Measurements from ENCODE around the gene MAVS. TPM values are rescaled to one million over a fixed set of nuclear protein-coding genes. Genes with fewer than 3 reads are reported as not detected.

Gene MAVS
- total and polyA plus RNA-seq, 8 donors, result 9.5 to 25.1 (median 20.9) TPM

DNA sequence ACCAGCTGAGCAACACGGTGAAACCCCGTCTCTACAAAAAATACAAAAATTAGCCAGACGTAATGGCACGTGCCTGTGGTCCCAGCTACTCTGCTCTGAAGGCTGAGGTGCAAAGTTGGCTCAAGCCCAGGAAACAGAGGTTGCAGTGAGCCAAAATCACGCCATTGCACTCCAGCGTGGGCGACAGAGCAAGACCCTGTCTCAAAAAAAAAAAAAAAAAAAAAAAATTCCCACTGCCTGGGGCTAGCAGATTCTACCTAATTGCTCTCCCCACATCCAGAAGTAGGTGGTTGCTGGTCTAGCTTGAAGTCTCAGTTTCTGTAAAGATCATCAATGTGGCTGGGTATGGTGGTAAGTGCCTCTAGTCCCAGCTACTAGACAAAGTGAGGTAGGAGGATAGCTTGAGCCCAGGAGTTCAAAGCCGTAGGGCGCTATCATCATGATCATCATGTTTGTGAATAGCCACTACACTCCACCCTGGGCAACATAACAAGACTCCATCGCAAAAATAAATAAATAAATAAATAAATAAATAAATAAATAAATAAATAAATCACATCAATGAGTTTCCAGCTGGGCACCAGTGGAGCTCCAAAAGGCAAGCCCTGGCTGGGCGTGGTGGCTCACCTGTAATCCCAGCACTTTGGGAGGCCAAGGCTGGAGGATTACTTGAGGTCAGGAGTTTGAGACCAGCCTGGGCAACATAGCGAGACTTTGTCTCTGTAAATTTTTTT, 32.6 kb upstream of the MAVS start:
- Histone ChIP-seq H3K36me3 (no peaks in the 10 kb centered on the region), H3K27me3 (no peaks in the 10 kb centered on the region), H3K4me3 (no peak overlapping the region), H3K4me1 (peaks cover 28 to 51% (median 30%) of the 10 kb centered on the region in 3 donors), H3K9me3 (no peaks in the 10 kb centered on the region), H3K27ac (peak overlapping the region; percentile 29 to 93 (median 59))
- no peak for FAIRE-seq
- no peak for ATAC-seq
- WGBS, 2 donors, result 58 to 60% methylated on average over 12 of the region's 12 CpGs
- DNase-seq, result no peak
- intact Hi-C loops (cut with DNase I), result no loop called here
- TF ChIP-seq, protein P1, sequence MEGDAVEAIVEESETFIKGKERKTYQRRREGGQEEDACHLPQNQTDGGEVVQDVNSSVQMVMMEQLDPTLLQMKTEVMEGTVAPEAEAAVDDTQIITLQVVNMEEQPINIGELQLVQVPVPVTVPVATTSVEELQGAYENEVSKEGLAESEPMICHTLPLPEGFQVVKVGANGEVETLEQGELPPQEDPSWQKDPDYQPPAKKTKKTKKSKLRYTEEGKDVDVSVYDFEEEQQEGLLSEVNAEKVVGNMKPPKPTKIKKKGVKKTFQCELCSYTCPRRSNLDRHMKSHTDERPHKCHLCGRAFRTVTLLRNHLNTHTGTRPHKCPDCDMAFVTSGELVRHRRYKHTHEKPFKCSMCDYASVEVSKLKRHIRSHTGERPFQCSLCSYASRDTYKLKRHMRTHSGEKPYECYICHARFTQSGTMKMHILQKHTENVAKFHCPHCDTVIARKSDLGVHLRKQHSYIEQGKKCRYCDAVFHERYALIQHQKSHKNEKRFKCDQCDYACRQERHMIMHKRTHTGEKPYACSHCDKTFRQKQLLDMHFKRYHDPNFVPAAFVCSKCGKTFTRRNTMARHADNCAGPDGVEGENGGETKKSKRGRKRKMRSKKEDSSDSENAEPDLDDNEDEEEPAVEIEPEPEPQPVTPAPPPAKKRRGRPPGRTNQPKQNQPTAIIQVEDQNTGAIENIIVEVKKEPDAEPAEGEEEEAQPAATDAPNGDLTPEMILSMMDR (IDR thresholded peaks at IDR 0.05), result no peak

DNA sequence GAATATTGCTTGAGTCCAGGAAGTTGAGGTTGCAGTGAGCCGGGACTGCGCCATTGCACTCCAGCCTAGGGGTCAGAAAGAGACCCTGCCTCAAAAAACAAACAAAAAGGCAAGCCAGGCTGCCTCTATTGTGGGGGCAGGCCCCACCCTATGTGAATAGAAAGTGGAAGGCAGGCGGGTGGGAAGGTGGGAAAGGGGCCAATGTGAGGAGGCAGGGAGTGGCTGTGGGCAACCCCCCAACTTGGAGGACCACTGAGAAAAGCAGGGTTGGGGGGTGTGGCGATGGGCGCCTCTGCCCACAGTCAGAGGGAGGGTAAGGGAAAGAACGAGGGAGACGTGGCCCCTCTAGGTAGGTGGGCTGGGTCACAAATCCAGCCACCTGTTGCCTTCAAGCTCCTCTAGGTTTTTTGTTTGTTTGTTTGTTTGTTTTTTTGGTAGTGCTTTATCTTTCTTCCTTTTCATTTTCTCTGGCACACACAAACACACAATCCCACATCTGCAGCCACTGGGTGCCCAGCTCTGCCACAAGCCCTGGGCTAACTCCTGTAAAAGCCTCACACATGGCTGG, 31.6 kb upstream of the MAVS start:
- Histone ChIP-seq H3K27me3 (no peaks in the 10 kb centered on the region), H3K36me3 (no peaks in the 10 kb centered on the region), H3K4me3 (no peak overlapping the region), H3K27ac (no peak overlapping the region), H3K4me1 (peaks cover 28 to 55% (median 36%) of the 10 kb centered on the region in 3 donors), H3K9me3 (no peaks in the 10 kb centered on the region)
- FAIRE-seq, result no peak
- intact Hi-C loops (cut with DNase I), result no loop called here
- no peak for DNase-seq
- TF ChIP-seq, protein P1 (IDR thresholded peaks at IDR 0.05), result no peak
- 76 to 85% methylated on average over 7 of the region's 7 CpGs for WGBS, 2 donors
- no peak for ATAC-seq

GRCh38 chr20:3815703-3816315, 30.8 kb upstream of the MAVS start:
- Histone ChIP-seq H3K4me1 (peaks cover 28 to 49% (median 36%) of the 10 kb centered on the region in 3 donors), H3K9me3 (no peaks in the 10 kb centered on the region), H3K27me3 (no peaks in the 10 kb centered on the region), H3K4me3 (no peak overlapping the region), H3K27ac (no peak overlapping the region), H3K36me3 (no peaks in the 10 kb centered on the region)
- no peak for DNase-seq
- no peak for ATAC-seq
- TF ChIP-seq, protein P1 (IDR thresholded peaks at IDR 0.05), result no peak
- intact Hi-C loops (cut with DNase I), result no loop called here
- FAIRE-seq, result no peak
- 82 to 86% methylated on average over 9 of the region's 9 CpGs for WGBS, 2 donors

DNA sequence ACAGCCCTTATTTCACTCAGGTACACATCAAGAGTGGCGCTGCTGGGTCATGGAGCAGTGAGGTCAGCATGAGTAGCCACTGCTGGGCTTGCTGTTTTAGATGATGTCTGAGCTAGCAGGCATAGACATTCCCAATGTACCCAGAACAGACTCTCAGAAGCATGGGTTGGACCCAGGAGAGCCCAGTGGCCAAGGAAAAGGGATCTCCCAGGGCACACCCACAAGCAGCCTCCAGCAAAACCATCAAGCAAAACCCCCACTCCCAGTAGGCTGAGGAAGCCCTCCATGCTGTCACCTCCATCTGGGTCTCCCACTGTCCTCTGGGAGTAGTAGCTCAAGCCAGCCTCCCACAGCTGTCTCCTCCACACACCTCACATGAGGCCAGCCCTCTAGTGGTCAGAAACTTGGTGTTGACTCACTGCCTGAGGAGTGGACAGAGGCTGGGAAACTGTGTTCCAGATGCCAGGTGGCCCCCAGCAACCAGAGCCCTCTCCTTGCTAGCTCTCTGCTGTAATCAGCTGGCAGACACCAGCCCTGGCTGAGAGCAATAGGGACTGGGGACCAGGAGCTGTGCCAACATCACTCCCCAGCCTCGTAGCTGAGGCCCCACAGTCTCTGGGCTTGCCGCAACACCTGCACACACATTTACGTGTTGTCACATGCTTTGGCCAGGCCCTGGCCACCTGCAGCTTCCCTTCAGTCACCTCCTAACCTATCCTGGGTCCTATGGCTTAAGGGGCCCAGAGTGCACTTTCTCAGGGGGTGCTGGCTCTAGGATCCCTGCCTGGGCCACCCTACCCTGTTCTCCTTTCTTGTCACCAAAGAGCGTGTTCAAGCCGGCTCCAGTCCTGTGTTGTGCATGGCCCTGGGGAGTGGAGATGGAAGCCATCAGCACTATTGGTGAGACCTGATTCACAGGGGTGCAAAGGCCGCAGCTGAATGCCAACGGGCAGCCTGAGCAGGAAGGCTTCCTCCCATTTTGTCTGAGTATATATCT, 28.2 kb upstream of the MAVS start:
- Histone ChIP-seq H3K27ac (peak overlapping the region; percentile 70 to 99 (median 88)), H3K9me3 (no peaks in the 10 kb centered on the region), H3K4me1 (peaks cover 14 to 35% (median 28%) of the 10 kb centered on the region in 3 donors), H3K27me3 (no peaks in the 10 kb centered on the region), H3K36me3 (peaks cover 0 to 15% (median 11%) of the 10 kb centered on the region in 3 donors), H3K4me3 (no peak overlapping the region)
- TF ChIP-seq, protein P1 (IDR thresholded peaks at IDR 0.05), result peak; percentile 55 to 76 (median 65)
- no peak for FAIRE-seq
- peak; percentile 69 to 76 (median 74) for ATAC-seq
- intact Hi-C loops (cut with DNase I), result no loop called here
- DNase-seq, result peak; percentile 79 to 98 (median 96)
- 47 to 50% methylated on average over 8 of the region's 8 CpGs for WGBS, 2 donors

All from pancreas (tissue), 10 donors.